HuH-7 (cell line): ENCODE data around the gene FCHSD1.

Source experiments
- DNase-seq: peaks from one replicate; pipeline ENCODE4 v3.0.0; 2011; ENCODE audit warnings: low spot score

Gene FCHSD1

DNA sequence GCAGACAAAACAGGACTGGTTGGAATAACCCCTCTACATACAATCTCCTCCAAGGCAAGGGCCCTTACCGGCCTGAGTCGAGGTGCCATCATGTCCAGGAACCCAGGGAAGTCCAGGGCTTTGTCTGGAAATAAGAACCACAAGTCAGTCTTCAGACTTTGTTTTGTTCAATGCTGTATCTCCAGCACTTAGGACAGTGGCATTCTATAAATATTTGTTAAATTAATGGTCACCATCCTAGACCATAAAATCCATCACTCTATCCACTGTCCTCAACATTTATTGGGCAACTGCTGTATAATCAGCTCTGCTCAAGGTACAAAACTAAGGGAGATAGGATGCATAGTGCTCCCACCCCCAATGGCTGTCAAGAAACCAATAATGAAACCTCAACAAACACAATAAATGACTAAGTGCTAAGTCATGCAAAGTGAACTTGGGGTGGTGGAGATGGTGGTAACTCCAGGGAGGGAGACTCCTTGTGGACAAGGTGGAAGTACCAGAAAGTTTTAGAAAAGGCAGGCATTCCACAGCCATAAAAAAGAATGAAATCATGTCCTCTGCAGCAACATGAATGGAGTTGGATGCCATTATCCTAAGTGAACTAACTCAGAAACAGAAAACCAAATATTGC is 9.5 kb downstream of the FCHSD1 start:
- DNase-seq, result peak; percentile 66

DNA sequence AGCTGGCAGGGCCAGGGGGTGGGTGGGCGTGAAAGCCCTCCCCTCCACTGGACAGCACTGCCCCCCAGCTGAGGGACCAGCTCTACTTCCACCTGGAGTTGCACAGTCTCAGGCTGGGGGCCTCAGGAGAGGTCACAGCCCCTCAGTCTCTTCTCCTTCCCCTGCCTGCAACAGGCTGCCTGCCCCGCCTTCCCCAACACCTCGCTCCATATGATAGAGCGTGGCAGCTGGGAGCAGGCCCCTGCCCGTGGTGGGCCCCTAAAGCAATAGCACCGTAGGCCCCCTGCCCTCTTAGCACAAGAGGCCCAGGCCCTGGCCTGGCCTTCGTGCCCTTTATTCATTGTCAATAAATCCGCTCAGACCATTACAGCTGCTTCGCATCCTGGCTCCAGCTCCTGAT is 10.5 kb downstream of the FCHSD1 start:
- DNase-seq, result no peak

DNA sequence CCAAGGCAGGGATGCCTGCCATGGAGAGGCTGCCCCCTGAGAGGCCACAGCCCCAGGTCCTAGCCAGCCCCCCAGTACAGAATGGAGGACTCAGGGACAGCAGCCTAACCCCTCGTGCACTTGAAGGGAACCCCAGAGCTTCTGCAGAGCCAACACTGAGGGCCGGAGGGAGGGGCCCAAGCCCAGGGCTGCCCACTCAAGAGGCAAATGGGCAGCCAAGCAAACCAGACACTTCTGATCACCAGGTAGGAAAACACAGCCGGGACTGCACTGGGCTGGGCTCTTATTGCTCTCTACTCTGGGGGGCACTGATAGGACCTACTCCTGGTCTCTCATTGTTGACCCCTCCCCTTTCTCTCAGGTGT is 11.2 kb downstream of the FCHSD1 start:
- DNase-seq, result no peak

DNA sequence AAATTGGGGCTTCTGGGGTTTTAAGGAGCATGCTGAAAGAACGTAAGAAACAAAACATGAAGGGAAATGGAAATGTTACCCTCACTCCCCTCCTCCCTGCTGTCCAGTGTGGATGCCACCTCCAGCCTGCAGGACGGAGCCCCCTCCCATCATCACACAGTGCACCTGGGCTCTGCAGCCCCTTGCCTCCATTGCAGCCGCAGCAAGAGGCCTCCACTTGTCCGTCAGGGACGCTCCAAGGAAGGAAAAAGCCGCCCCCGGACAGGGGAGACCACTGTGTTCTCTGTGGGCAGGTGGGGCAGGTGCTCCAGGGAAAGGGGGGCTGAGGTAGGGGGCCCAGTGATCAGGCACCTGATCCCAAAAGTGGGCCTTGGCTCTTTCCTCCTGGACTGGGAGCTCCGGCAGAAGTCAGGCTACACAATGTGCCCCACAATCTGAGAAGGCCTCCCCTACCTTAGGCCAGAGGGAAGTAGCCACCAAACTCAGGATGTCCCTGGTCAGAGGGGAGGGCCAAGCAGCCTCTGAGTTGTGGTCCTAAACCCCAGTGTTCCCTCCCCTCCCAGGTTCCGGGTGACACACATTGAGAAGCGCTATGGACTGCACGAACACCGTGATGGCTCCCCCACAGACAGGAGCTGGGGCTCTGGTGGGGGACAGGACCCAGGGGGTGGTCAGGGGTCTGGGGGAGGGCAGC is 11.7 kb downstream of the FCHSD1 start:
- no peak for DNase-seq

DNA sequence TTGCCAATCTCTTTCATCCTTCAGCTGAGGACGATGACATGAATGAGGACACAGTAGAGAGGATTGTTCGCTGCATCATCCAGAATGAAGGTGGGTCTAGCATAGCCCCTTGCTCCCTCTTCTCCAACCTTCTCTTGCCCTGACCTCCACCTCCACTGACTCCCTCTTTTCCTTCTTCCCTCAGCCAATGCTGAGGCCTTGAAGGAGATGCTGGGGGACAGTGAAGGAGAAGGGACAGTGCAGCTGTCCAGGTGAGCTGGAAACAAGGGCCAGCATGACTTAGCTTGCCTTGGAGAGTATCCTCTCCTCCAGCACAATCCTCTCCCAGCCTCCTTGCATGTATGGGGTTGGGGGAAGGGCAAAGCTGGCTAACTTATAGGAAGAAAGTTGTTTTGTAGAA is 12.4 kb downstream of the FCHSD1 start:
- DNase-seq, result no peak

DNA sequence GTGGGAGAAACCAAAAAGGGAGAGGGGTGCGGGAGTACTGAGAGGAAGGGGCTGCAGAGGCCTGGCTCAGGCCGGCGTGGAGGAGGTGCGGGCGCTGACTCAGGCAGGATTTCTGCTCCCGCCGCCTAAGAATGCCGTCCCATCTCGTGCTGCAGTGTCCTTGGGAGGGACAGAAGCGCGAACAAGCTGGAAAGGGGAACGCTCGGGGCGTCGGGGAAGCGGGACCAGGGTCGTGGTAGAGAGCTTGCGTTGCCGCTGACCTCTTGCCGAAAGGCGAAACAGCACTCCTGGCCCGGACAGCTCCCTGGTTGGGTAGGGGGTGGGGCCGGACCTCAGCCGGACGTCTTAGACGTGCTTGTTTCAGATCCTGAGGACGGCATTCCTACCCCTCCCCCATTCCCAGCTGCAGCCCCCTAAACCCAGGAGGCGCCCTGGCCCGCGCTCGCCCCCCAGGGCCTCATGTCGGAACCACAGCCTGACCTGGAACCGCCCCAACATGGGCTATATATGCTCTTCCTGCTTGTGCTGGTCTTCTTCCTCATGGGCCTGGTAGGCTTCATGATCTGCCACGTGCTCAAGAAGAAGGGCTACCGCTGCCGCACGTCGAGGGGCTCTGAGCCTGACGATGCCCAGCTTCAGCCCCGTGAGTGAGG is 13.3 kb downstream of the FCHSD1 start:
- DNase-seq, result peak; percentile 60

DNA sequence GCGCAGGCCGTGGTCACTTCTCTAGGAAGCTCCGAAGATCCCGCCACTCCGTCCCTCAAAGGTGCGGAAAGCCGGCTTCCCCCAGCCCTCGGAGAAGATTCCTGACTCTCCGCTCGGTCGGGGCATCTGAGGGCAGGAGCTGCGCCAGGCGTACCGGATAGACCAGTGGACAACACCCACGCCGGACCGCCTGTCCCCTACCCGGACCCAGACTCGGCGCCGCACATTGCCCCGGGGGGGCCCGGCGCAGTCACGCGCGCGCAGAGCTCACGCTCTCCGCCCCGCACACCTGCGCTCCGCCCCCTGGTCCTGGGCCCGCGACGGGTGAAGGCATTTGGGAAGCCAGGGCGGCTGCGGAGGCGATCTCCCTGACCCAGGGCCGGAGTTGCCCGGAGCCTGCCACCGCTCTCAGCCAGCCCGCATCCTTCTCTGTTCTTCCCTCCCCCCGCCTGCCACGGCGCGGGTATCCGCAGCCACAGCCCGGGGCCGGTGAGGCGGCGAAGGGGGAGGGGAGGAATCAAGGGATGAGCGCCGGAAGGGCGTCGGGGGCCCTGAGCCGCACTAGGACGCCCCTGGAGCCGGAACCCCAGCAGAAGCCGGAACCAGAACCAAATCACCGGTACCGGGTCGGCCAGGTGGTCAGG is 14.0 kb downstream of the FCHSD1 start:
- peak; percentile 44 for DNase-seq

DNA sequence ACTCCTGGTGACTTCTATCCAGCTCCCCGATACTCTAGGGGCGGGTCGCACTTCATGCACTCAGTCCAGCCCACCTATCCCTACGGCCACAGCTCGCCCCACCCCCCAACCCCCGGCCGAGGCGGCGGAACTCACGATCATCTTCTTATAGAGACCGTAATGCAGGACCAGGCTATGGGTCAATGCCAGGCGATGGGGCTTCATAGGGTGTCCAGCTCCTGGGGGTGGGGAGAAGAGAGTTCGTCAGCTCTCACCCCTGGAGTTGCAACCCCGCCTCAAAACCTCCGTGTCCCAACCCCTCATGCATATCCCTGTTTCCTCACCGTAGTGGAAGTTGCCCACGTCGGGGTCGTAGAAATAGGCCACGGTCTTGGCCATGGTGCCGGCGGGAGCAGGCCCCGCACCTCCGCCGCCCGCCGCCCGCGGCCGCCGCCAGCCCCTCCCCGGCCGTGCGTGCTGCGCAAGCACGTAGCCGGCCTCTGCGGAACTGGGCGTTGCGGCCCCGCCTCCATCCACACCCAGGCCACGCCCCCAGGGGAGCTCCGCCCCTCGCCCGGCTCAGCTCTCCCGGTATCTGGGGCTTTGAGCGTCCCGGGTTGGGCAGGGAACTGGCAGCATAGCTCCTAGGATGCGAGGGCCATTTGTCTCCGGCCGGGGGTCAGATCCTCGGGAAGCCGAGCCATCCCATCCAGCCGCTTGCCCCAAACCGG is 14.7 kb downstream of the FCHSD1 start, which contains the start of the genes HDAC3 and RELL2:
TSS of gene HDAC3 (minus strand) at position 437 of the 710 bp plus-strand sequence. CDS start at position 378, 59 bp downstream.
TSS of gene RELL2 (plus strand) at position 585 of the 710 bp plus-strand sequence. CDS start 1,229 bp downstream, outside the sequence.
- DNase-seq, result peak; percentile 93

DNA sequence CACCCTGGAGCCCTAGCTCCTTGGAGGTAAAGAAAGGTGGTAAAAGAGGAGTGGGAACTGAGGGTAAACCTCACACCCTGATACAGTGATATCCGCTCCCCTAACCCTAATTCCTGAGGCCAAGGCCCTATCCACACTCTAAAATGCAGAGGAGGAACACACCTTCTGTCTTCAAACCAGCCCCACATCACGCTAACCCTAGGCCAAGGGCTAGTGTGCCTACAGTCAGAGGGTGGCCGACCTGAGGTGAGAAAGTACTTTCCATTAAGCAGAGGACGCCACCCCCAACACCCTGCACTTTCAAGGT is 15.2 kb downstream of the FCHSD1 start:
- no peak for DNase-seq

DNA sequence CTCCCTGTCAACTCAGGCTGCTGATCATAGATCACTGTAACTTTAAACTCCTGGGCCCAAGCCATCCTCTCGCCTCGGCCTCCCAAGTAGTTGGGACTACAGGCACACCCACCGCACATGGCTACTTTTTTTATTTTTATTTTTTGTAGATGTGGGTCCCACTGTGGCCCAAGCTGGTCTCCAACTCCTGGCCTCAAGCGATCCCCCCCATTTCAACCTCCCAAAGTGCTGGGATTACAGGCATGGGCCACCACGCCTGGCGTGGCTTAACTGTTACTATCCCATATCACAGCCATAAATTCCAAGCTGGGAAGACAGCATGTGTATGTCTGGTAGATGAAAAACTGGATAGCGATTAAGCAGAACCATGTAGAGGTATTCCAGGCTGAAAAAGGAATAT is 15.6 kb downstream of the FCHSD1 start:
- DNase-seq, result no peak

DNA sequence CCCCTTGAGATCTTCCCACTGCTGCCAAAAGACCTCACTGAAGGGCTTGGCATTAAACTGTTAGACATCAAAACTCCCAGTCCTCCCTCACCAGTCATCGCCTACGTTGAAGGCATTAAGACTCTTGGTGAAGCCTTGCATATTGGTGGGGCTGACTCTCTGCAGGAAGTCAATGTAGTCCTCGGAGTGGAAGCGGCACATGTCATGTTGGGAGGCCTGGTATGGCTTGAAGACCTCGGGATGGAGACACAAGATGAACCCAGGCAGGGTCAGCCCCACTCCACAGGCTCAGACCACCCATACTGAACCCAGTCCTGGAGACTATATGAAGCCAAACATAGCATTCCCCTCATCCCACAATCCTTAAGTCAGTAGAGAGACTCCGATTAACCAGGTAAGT is 16.5 kb downstream of the FCHSD1 start:
- no peak for DNase-seq

DNA sequence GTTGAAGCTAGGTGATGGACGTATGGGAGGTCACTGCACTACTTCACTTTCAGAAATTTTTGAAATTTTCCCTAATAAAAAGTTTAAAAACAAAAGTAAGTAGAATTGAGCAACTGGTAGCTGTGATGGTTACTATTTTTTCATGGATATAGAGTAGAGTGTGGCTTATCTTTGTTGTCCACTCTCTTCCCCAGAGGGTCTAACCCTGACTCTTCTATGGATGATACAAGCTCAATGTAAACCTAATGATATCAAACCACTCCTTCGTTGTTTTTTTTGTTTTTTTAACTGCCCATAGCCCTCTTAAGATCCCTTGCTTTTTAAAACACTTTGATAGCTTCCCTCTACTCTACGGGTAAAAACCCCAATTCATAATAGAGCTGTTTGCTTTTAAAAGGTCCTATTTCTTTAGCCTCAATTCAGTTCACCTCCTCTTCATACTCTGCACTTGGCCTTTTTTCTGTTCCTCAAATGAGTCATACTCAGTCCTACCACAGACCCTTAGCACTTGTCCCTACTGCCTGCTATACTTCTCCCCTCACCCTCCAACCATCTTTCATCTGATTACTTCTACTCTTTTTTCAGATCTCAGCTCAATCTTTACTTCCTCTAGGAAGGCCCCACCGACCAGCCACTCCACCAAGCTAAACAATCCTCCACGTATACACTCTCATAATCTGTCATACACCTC is 17.2 kb downstream of the FCHSD1 start:
- no peak for DNase-seq

DNA sequence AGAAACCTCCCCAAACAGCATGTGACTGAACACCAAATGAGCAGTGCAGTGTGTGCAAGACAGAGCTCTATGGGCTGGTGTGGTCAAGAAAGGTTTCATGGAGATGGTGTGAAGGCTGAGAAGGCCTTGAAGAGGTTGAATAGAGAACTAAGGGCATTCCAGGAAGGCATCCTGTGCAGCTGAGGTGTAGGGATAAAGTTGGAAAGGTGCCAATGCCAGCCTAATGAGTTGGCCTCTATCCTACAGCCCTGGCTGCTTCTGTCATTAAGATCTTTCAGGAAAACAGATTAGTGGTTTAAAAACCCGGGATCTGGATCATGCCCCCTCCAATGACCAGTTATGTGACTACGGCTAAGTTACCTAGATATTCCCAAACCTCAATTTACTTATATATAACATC is 18.6 kb downstream of the FCHSD1 start:
- no peak for DNase-seq

DNA sequence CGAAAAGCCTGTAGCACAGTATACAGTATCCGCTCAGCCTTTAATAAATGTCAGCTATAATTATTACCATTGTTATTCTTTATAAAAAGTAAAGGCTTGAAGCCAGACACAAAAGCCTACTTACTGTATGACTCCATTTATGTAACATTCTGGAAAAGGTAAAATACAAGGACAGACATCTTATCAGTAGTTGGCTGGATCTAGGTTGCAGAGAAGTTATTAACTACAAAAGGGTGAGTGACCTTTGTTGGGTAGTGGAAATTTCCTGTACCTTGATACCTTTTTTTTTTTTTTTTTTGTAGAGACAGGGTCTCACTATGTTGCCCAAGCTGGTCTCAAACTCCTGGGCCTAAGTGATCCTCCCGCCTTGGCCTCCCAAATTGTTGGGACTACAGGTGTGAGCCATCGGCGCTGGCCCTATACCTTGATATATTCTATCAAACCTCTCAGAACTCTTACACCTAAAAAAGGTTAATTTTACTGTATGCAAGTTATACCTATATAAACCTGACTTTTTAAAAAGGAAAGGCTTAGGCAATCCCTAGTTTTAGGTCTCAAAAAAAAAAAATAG is 20.6 kb downstream of the FCHSD1 start:
- no peak for DNase-seq

DNA sequence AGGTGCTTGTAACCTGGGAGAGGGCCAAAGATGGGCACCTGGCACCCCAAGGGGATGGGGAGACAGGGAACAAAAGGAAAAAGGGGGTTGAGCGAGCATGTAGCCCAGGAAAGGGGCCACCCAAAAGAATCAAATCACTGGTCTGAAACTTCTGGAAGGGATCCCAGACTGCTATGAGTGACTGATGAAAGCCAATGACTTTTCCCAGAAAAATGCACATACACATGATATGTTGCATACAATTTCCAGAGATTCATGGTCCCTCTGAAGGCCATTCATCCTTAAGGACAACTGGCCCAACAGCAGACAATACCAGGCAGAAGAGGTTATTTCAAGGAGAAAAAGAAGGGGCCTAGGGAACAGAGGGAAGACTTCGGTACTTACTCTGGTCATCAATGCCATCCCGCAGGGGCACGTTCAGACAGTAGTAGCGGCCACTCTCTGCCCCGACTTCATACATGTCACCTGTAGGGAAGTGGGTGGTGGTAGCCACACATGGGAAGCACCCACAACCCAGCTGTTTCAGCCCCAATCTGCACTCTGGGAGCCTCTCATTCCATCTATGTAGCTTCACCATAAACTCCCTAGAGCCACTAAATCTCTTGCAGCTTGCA is 22.9 kb downstream of the FCHSD1 start:
- DNase-seq, result no peak

DNA sequence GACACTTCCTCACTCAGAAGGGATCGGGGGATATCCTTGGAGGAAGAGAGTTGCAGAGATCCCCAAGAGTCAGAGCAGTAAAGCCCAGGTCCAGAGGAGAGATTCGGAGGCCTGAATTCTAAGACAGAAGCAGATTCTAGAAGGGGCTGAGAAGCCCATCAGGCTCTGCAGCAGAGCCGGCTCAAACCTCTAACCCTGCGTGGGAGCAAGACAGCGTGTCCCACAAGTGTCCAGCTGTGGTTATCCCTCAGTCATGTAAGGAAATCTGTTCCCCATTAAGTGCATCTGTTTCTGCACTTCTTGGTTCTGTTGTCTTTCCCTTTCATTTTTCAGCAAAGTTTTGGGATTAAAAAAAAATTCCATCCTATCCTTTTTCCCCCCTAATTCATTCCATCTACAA is 27.6 kb downstream of the FCHSD1 start:
- no peak for DNase-seq

DNA sequence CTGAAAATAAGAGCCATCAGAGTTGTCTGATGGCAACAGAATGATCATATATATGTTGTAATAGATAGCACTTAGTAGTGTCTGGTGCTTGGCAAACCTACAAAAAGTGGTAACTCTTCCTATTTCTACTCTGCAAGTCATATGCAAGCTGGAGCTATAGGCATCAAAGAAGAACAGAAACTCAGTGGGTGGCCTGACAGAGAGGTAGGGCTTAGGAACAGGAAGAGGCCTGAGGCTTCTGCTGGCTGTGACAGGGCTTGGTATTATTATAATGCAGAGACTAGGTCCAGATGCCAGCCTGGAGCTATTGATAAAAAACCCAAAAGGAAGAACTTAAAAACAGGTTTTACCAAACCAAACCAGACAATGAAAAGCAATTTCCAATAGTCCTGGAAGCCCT is 28.0 kb downstream of the FCHSD1 start:
- DNase-seq, result no peak

DNA sequence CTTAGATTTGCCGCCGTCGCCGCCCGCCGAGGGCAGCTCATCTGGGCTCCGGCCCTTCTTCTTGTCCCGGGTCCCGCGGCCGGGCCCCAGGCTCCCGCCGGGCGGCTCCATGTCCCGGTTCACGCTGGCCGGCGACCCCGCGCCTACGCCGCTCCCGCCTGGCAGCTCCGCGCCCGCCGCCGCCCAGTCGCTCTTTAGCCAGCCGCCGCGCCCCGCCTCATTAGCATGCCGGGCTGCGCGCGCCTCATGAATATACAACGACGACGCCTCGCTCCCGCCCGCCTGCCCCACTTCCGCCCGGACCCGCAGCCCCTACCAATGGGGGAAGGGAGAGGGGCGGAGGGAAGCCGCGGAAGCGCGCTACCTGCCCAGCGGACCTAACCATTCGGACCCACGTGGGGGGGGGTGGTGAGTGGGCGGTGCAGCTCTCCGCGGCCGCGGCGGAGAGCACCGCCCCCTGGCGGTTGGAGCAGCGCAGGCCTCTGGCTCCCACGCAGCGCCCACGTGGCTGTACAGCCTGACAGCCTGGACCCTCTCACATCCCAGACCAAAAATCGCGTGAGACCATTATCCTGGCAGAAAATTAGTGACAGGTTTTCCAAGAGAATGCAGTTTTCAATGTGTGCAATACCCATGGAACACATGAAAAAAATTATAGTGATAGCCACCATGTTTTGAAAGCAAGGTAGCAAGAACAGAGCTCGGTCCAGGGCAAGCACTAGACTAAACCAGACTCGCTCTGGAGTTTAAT is 32.2 kb downstream of the FCHSD1 start, which contains the start of gene DIAPH1:
TSS of gene DIAPH1 (minus strand) at position 197 of the 751 bp plus-strand sequence. CDS start at position 111, 86 bp downstream.
- DNase-seq, result peak; percentile 85

DNA sequence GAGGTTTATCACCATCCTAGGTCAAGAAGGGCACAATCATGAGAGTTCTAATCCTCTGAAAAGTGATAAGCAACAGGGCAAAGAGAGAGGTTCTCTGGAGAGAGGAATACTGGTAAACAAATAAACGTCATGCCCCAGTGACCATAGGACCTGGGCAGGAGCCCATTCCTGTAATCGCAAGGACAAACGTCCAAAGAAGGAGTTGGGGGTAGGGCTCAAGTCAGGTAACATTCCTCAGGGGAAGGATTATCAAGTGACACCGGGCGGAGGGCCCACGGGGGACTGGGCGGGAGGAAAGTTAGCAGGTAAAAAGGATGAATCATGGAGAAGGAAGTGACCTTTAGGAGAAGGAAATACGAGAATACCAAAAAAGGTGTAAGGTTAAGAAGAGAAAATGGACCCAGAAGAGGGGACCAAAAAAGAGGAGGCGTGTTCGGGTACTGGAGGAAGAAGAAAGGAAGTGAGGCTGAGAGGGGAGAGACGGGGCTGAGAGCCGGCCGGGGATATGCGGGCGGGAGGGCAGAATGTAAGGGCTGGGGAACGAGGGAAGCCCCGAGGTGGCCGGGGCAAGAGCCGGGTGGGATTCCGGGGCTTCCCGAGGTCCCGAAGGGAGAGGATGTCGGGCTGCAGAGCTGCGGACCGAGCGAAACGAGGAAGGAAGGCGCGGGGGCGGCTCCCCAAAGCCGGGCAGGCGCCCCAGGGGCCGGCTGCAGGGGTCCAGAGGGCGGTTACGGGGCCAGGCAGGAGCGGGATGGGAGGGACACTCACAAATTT is 33.0 kb downstream of the FCHSD1 start:
- DNase-seq, result peak; percentile 58
